HL-60/S4 treated with retinoic acid at 250 ng/mL for 4 days and 3 days (cell line): Measurements from ENCODE around the gene ELMO1.

Experiments
- in situ Hi-C: fragments of 300-500 bp; cut with MboI; formaldehyde crosslinking; loops from 2 replicates; pipeline ENCODE4 v1.7.0; 2022; ENCODE audit warnings: low sequenced_read_pairs

The ELMO1 gene

GRCh38 chr7:37083311-37084096, 365.2 kb downstream of the ELMO1 start:
- in situ Hi-C loops = no loop called here

- in situ Hi-C loops = no loop called here
These were observed 367.2 kb downstream of the ELMO1 start for GRCh38 chr7:37081436-37081835.

- in situ Hi-C loops = no loop called here
These were observed 369.2 kb downstream of the ELMO1 start for GRCh38 chr7:37079420-37079819.

GRCh38 chr7:37076668-37077067, 372.0 kb downstream of the ELMO1 start:
- in situ Hi-C loops = no loop called here

- in situ Hi-C loops = no loop called here
These were observed 374.3 kb downstream of the ELMO1 start for GRCh38 chr7:37074370-37074769.

- in situ Hi-C loops = no loop called here
These were observed 377.5 kb downstream of the ELMO1 start for GRCh38 chr7:37071124-37071523.

GRCh38 chr7:37070471-37070870, 378.2 kb downstream of the ELMO1 start:
- in situ Hi-C loops = no loop called here

- in situ Hi-C loops = no loop called here
These were observed 378.6 kb downstream of the ELMO1 start for GRCh38 chr7:37070031-37070430.

GRCh38 chr7:37069336-37069735, 379.3 kb downstream of the ELMO1 start:
- in situ Hi-C loops = no loop called here

- in situ Hi-C loops = no loop called here
These were observed 379.8 kb downstream of the ELMO1 start for GRCh38 chr7:37068902-37069301.

GRCh38 chr7:37068038-37068437, 380.6 kb downstream of the ELMO1 start:
- in situ Hi-C loops = no loop called here

GRCh38 chr7:37065779-37066271, 382.8 kb downstream of the ELMO1 start:
- in situ Hi-C loops = no loop called here

GRCh38 chr7:37062560-37062859, 386.2 kb downstream of the ELMO1 start:
- in situ Hi-C loops = no loop called here

- in situ Hi-C loops = no loop called here
These were observed 386.7 kb downstream of the ELMO1 start for GRCh38 chr7:37061849-37062559.

- in situ Hi-C loops = no loop called here
These were observed 392.3 kb downstream of the ELMO1 start for GRCh38 chr7:37056234-37056912.

- in situ Hi-C loops = no loop called here
These were observed 393.9 kb downstream of the ELMO1 start for GRCh38 chr7:37054624-37055241.

- in situ Hi-C loops = no loop called here
These were observed 396.0 kb downstream of the ELMO1 start for GRCh38 chr7:37052705-37053104.

GRCh38 chr7:37050801-37051200, 397.9 kb downstream of the ELMO1 start:
- in situ Hi-C loops = no loop called here

GRCh38 chr7:37048674-37049073, 400.0 kb downstream of the ELMO1 start:
- in situ Hi-C loops = no loop called here

GRCh38 chr7:37047260-37047659, 401.4 kb downstream of the ELMO1 start:
- in situ Hi-C loops = no loop called here

GRCh38 chr7:37046531-37047079, 402.1 kb downstream of the ELMO1 start:
- in situ Hi-C loops = no loop called here
